Esophagus squamous epithelium (tissue), 4 donors: Measurements from ENCODE around the gene ALG1.
"Not testable (repeated sequence)": the region's sequence is repeated elsewhere in the genome, so short reads cannot be mapped to it uniquely, and the experiment has no call there.

Source experiments
- CTCF ChIP-seq, 6 experiments: fragments of 450-650 bp in 4 of 6; fragments of 200-600 bp in 2 of 6; sonication (generic) in 2 of 6; IDR thresholded peaks; one replicate each; pipeline ENCODE4 v1.5.1; 2016 to 2019; ENCODE audit warnings: antibody characterized with exemption in 6 of 6, mild to moderate bottlenecking in 4 of 6, moderate library complexity in 4 of 6
- POLR2A ChIP-seq, 4 donors: fragments of 450-650 bp; IDR thresholded peaks; one replicate each; pipeline ENCODE4 v1.6.1; 2017; ENCODE audit warnings: antibody characterized with exemption in 4 of 4, mild to moderate bottlenecking in 4 of 4, moderate library complexity in 3 of 4

GRCh38 chr16:5110933-5111332, 39.3 kb downstream of the ALG1 start:
- not testable (repeated sequence) for TF ChIP-seq CTCF, POLR2A (IDR thresholded peaks at IDR 0.05)
